Prostate gland (tissue), 2 donors: ENCODE data around the gene TKFC. TPM values are rescaled to one million over a fixed set of nuclear protein-coding genes. Genes with fewer than 3 reads are reported as not detected.
A peak's percentile ranks its signal among the peaks of the same experiment; 100 is the strongest.
"Not testable (repeated sequence)": the region's sequence is repeated elsewhere in the genome, so short reads cannot be mapped to it uniquely, and the experiment has no call there.

Experiments used
- DNase-seq: peaks from one replicate; pipeline ENCODE4 v3.0.0-alpha.2; 2019; ENCODE audit warnings: low spot score
- H3K27ac ChIP-seq, 2 donors: fragments of 200-600 bp; sonication (generic); 2 replicates each; pipeline ENCODE4 v1.5.1; 2017 to 2019
- H3K27me3 ChIP-seq: fragments of 200-600 bp; sonication (generic); replicated peaks from 2 replicates; pipeline ENCODE4 v1.5.1; 2019; ENCODE audit not compliant: insufficient read depth
- H3K36me3 ChIP-seq, 2 donors: fragments of 200-600 bp; sonication (generic); 1 replicate in 1 of 2; 2 replicates in 1 of 2; pipeline versions ENCODE4 v1.5.1 to v1.8.1; 2017 to 2019
- H3K4me1 ChIP-seq: fragments of 200-600 bp; sonication (generic); replicated peaks from 2 replicates; pipeline ENCODE4 v1.5.1; 2019
- H3K4me3 ChIP-seq, 2 donors: fragments of 200-600 bp; sonication (generic); 2 replicates each; pipeline ENCODE4 v1.5.1; 2017 to 2019
- H3K9me3 ChIP-seq: fragments of 200-600 bp; sonication (generic); 2 replicates; pipeline ENCODE4 v1.5.1; 2017
- CTCF ChIP-seq, 4 experiments: fragments of 200-600 bp in 2 of 4; fragments of 450-650 bp in 2 of 4; sonication (generic) in 2 of 4; IDR thresholded peaks; 1 replicate in 3 of 4; 2 replicates in 1 of 4; pipeline ENCODE4 v1.5.1; 2016 to 2019; ENCODE audit warnings: antibody characterized with exemption in 4 of 4, mild to moderate bottlenecking in 2 of 4, moderate library complexity in 2 of 4
- POLR2A ChIP-seq: fragments of 450-650 bp; IDR thresholded peaks from one replicate; pipeline ENCODE4 v1.6.1; 2016; ENCODE audit warnings: antibody characterized with exemption, mild to moderate bottlenecking
- POLR2AphosphoS5 ChIP-seq: sonication (generic); formaldehyde crosslinking; IDR thresholded peaks from one replicate; pipeline ENCODE4 v1.6.1; 2017; ENCODE audit warnings: antibody characterized with exemption
- WGBS: methylation state at CpG from one replicate; pipeline ENCODE4 v1.1.5; 2018; 5-methylcytosine and 5-hydroxymethylcytosine counted together
- intact Hi-C: fragments of 100-400 bp; cut with DNase I; formaldehyde crosslinking; loops from one replicate; pipeline ENCODE4 v1.14.2; 2022
- total RNA-seq, 2 donors: library from RNA; depleted of rRNA; stranded (reverse); fragments of >200 nt; gene quantifications; one replicate each; pipeline ENCODE4 v1.1.0, GENCODE V29; 2016

Gene TKFC
- total RNA-seq, 2 donors from 2014 or later = 52.8 to 79.3 TPM

GRCh38 chr11:61375761-61376108 is 42.7 kb downstream of the TKFC start:
- H3K9me3 ChIP-seq = no peaks in the 10 kb centered on the region
- H3K36me3 ChIP-seq = no peaks in the 10 kb centered on the region
- TF ChIP-seq POLR2AphosphoS5 (peak; percentile 90), POLR2A (no peak), CTCF (IDR thresholded peaks at IDR 0.05) (no peak)
- DNase-seq = peak; percentile 93
- no peaks in the 10 kb centered on the region for H3K27me3 ChIP-seq
- peaks cover 4% of the 10 kb centered on the region for H3K4me1 ChIP-seq
- no peak overlapping the region for H3K4me3 ChIP-seq
- intact Hi-C loops = no loop called here
- peak overlapping the region; percentile 35 to 43 for H3K27ac ChIP-seq
- WGBS = 24% methylated on average over 6 of the region's 6 CpGs

GRCh38 chr11:61377461-61378160 is 44.6 kb downstream of the TKFC start:
- TF ChIP-seq POLR2AphosphoS5 = no peak
- TF ChIP-seq CTCF (IDR thresholded peaks at IDR 0.05) = no peak
- no peak for TF ChIP-seq POLR2A
- 77% methylated on average over 6 of the region's 6 CpGs for WGBS
- intact Hi-C loops = no loop called here
- Histone ChIP-seq H3K9me3 (no peaks in the 10 kb centered on the region), H3K27me3 (no peaks in the 10 kb centered on the region), H3K4me1 (peaks cover 4% of the 10 kb centered on the region), H3K36me3 (no peaks in the 10 kb centered on the region), H3K27ac (no peak overlapping the region), H3K4me3 (no peak overlapping the region)
- no peak for DNase-seq

GRCh38 chr11:61378713-61379313 is 45.8 kb downstream of the TKFC start:
- Histone ChIP-seq H3K27ac (peak overlapping the region; percentile 5 to 60), H3K27me3 (no peaks in the 10 kb centered on the region), H3K36me3 (no peaks in the 10 kb centered on the region), H3K4me3 (no peak overlapping the region), H3K9me3 (no peaks in the 10 kb centered on the region), H3K4me1 (peaks cover 4% of the 10 kb centered on the region)
- 64% methylated on average over 5 of the region's 5 CpGs for WGBS
- TF ChIP-seq CTCF (IDR thresholded peaks at IDR 0.05) (no peak), POLR2AphosphoS5 (peak; percentile 85), POLR2A (no peak)
- DNase-seq = peak; percentile 64
- intact Hi-C loops = no loop called here

- whole genome bisulfite sequencing = 96% methylated on average over 9 of the region's 9 CpGs
- no peaks in the 10 kb centered on the region for H3K36me3 ChIP-seq
- H3K27me3 ChIP-seq = no peaks in the 10 kb centered on the region
- intact Hi-C loops = no loop called here
- H3K4me3 ChIP-seq = no peak overlapping the region
- TF ChIP-seq CTCF (IDR thresholded peaks at IDR 0.05) = no peak
- TF ChIP-seq POLR2AphosphoS5 = no peak
- no peak for TF ChIP-seq POLR2A
- no peaks in the 10 kb centered on the region for H3K9me3 ChIP-seq
- H3K4me1 ChIP-seq = peaks cover 4% of the 10 kb centered on the region
- H3K27ac ChIP-seq = no peak overlapping the region
- DNase-seq = no peak
These were observed 47.9 kb downstream of the TKFC start for GRCh38 chr11:61380884-61381283.

- not testable (repeated sequence) for H3K36me3 ChIP-seq, H3K4me1 ChIP-seq, H3K27me3 ChIP-seq, H3K4me3 ChIP-seq, H3K27ac ChIP-seq, DNase-seq, H3K9me3 ChIP-seq
- intact Hi-C loops = loop anchor here (2.0 kb wide), 1 partner anchor 47 kb away; no protein-coding TSS in a partner anchor
- WGBS = 96% methylated on average over 5 of the region's 5 CpGs
These were observed 50.8 kb downstream of the TKFC start for GRCh38 chr11:61383859-61384258.
